Pons (tissue), 1 donor: ENCODE measurements around the gene ZNF24.

Experiments used
- DNase-seq: peaks from one replicate; pipeline ENCODE4 v3.0.0-alpha.2; 2016; ENCODE audit warnings: low spot score

Gene ZNF24

GRCh38 chr18:35352778-35353177 lies 8.6 kb upstream of the ZNF24 start:
- DNase-seq = no peak

- DNase-seq = no peak
Observed at GRCh38 chr18:35352283-35352682, 8.1 kb upstream of the ZNF24 start.

GRCh38 chr18:35348001-35348400 lies 3.8 kb upstream of the ZNF24 start:
- no peak for DNase-seq

- peak; percentile 26 for DNase-seq
Observed at GRCh38 chr18:35345950-35346349, 1.7 kb upstream of the ZNF24 start.

GRCh38 chr18:35345460-35345921 lies 1.3 kb upstream of the ZNF24 start:
- peak; percentile 94 for DNase-seq

- no peak for DNase-seq
Observed at GRCh38 chr18:35344736-35345459, 678 bp upstream of the ZNF24 start.

GRCh38 chr18:35343488-35343935 lies 708 bp downstream of the ZNF24 start:
- peak; percentile 25 for DNase-seq

GRCh38 chr18:35337286-35337685 lies 6.9 kb downstream of the ZNF24 start:
- DNase-seq = no peak

- DNase-seq = no peak
Observed at GRCh38 chr18:35335866-35336265, 8.4 kb downstream of the ZNF24 start.

- DNase-seq = no peak
Observed at GRCh38 chr18:35334821-35335220, 9.4 kb downstream of the ZNF24 start.

- no peak for DNase-seq
Observed at GRCh38 chr18:35334212-35334611, 10.0 kb downstream of the ZNF24 start.

- no peak for DNase-seq
Observed at GRCh38 chr18:35331367-35332087, 12.7 kb downstream of the ZNF24 start.

- no peak for DNase-seq
Observed at GRCh38 chr18:35328868-35329267, 15.4 kb downstream of the ZNF24 start.

GRCh38 chr18:35326695-35327387 lies 17.4 kb downstream of the ZNF24 start:
- DNase-seq = no peak

GRCh38 chr18:35324926-35325655 lies 19.1 kb downstream of the ZNF24 start:
- DNase-seq = no peak

- no peak for DNase-seq
Observed at GRCh38 chr18:35322486-35323458, 21.4 kb downstream of the ZNF24 start.

- DNase-seq = peak; percentile 8
Observed at GRCh38 chr18:35311496-35311895, 32.7 kb downstream of the ZNF24 start.

GRCh38 chr18:35306588-35307250 lies 37.5 kb downstream of the ZNF24 start:
- DNase-seq = no peak

- DNase-seq = no peak
Observed at GRCh38 chr18:35303610-35304009, 40.6 kb downstream of the ZNF24 start.

- DNase-seq = no peak
Observed at GRCh38 chr18:35296060-35296459, 48.2 kb downstream of the ZNF24 start.
